GM18498 (cell line): Measurements from ENCODE around the gene IGSF6.
"Not testable (repeated sequence)": the region's sequence is repeated elsewhere in the genome, so short reads cannot be mapped to it uniquely, and the experiment has no call there.

Experiments
- ATAC-seq: cut with Tn5 transposase; IDR thresholded peaks from one replicate; pipeline ENCODE4 v1.9.1; 2021; ENCODE audit warnings: mild to moderate bottlenecking, moderate library complexity; ENCODE audit not compliant: unreplicated experiment

The IGSF6 gene

DNA sequence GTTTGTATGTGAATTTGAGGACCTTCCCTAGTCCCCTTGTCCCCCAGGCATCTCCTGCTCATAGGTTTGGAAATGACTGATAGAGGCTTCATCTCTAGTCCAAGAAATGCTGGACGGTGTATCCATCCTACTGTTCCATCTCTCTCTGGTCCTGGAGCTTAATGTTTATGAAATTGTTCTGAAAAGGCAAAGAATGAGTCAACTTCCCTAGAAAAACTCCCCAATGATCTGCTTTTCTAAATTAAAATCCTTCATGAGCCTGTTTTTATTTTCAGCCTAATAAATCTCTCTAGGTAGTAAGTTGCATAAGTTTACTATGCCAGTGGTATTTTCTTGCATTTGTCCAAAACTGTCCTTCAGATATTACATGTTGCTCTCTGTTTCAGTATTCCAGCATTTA lies 2.1 kb upstream of the IGSF6 start:
- ATAC-seq: no peak

DNA sequence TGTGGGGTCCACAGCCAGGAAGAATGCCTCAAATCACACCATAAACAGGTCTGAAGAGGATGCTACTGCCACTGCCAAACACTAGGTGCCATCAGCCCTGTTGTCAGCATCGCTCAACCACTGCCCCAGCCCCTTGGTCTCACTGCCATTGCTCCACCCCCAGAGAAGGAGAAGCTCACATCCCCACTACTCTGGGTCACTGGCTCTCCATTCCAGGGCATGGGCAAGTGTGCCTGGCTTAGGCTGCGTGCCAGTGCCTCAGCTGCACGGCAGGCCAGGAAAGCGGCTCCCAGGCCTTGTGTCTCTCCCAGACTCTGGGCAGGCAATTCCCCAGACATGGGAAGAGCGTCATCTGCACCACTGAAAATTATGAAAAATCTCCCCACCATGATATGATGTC lies 1.2 kb upstream of the IGSF6 start:
- no peak for ATAC-seq

DNA sequence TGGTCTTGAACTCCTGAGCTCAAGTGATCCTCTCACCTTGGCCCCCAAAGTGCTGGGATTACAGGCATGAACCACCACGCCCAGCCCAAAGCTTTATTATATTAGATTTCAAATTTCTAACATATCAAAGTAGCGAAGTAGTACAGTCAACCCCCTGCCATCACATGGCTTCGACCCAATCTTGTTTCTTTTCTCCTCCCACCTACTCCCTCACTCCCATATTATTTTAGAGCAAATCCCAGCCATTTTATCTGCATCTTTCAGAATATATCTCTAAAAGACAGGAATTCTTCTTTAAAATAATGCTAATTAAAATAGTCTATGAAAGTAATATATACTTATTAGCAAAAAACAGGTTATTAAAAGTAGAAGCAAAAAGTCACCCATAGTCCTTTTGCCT lies 893 bp downstream of the IGSF6 start:
- no peak for ATAC-seq

DNA sequence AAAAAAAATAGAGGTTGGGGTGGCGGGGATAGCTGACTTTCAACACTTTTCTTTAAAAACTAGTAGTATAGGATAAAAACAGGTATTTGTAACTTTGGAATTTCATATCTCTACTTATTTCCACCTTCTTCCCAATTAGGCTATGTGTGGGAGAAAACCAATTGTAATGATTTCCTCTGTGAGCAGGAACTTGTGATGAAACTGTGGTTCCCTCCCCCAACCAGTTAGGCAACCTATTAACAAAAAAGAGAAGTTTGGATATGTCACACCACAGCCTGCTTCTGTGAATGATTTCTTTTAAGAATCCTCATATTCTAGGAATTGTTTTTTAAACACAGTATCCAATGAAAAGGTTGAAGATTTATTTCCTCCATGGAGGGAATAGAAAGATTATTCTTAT lies 1.9 kb downstream of the IGSF6 start:
- ATAC-seq: no peak

DNA sequence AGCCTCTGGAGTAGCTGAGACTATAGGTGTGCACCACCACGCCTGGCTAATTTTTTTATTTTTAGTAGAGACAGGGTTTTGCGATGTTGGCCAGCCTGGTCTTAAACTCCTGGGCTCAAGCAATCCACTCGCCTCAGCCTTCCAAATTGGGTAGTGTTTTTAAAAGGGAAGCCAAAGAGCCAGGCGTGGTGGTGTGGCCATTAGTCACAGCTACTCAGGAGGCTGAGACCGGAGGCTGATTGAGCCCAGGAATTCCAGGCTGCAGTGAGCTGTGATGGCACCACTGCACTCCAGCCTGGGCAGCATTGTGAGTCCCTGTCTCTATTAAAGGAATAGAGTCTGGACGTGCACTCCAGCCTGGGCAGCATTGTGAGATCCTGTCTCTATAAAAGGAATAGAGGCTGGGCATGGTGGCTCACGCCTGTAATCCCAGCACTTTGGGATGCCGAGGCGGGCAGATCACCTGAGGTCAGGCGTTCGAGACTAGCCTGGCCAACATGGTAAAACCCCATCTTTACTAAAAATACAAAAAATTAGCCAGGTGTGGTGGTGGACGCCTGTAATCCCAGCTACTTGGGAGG lies 2.5 kb downstream of the IGSF6 start:
- ATAC-seq: not testable (repeated sequence)

DNA sequence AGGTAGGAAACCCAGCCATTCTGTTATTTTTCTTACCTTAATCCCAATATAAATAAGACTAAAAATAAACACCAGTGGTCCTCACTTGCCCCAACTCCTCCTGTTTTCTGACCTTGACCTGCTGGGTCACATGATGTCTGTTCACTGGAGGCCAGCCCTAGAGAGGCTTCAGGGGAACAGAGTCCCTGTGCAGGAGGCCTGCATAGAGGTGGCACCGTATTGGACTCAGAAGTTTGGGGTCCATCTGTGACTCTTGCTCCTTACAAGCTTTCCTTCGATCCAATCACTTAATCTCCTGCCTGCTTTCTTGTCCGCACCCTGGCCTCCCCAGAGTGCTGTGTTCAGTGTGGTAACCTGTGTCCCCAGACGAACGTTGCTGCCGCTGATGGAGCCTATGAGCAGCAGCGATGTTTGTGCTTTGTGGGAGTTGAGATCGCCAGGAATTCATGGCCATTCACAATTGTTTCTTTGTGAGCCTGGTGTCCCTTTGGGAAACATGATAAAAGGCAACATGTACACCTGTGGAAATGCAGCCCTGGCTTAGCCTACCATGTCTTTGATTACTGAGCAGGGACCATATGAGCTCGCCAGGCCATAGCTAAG lies 4.7 kb downstream of the IGSF6 start:
- peak; percentile 9 for ATAC-seq

DNA sequence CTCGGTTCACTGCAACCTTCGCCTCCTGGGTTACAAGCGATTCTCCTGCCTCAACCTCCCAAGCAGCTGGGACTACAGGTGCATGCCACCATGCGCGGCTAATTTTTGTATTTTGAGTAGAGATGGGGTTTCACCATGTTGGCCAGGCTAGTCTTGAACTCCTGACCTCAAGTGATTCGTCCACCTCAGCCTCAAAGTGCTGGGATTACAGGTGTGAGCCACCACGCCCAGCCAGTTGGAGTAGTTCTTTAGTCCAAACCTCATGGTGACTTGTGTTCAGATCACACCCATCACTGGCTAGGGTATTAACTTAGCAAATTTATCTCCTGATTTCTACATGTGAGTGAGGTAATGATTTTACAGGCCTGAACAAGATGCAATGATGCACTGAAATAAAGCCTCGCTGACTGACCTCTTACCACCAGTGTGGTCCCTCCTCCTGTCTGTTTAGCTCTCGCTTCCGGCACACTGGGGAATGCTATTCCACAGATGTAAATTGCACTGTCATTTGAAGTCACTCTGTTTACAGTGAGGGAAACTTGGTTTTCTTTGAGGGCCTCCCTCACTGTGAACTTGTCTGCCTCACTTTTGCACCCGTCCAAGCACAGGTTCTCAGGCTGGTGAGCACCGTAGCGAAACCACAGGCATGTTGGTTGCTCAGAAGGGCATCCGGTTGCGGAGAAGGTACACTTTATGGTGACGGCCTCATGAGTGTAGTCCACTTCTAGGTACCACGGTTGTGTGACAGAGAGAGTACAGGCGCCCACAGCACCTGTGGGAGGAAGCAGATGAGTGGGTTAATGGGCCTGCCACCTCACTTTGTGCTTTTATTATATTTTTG lies 5.5 kb downstream of the IGSF6 start:
- ATAC-seq: peak; percentile 91

DNA sequence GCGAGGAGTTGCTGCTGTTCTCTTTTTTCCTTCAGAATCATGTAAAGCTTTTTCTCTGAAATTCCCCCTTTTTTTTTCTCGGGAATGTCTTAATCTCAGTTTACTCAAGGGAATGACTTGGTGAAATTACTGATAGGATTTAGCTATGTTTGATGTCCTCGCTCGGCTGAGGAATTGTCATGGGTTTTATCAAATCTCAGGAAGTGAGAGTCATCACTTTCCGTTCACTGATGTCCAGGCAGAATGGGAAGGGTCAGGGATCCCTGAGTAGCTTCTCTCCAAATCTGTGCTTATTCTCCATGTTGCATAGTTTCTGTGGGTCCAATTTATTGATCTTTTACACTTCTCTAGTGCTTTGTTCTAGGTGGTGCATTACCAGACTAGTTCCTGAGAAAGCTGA lies 6.3 kb downstream of the IGSF6 start:
- ATAC-seq: no peak

DNA sequence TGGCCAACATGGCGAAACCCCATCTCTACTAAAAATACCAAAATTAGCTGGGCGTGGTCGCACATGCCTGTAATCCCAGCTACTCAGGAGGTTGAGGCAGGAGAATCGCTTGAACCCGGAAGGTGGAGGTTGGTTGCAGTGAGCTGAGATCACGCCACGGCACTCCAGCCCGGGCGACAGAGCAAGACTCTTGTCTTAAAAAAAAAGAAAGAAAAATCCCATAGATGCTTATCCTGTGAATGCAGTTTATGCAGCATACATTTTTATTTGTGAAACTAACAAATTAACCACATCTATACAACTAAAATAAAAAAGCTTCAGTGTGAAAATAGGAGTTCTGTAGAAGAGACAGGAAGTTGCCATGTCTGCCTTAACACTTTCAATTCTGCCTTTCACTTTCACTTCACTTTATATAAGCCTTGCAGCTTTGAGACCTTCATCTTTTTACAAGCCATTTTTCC lies 7.1 kb downstream of the IGSF6 start:
- ATAC-seq: no peak

DNA sequence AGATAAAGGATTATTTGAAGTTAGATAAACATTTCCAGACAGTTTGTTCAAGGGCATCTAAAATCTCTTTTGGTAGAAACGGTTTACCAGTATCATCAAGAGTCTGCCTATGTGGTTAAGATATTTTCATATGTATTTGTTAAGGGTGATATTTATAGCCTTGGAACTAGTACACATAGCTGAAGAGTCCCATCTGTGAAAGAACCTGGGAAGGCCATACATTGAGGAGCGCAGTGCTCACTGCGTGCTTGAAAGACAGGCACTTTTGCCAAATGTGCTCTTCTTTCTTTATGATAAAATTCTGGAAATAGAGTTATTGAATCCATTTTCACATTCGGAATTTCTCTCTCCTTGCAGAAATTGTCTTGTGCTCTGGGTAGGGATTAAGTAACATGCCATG lies 7.7 kb downstream of the IGSF6 start:
- no peak for ATAC-seq

DNA sequence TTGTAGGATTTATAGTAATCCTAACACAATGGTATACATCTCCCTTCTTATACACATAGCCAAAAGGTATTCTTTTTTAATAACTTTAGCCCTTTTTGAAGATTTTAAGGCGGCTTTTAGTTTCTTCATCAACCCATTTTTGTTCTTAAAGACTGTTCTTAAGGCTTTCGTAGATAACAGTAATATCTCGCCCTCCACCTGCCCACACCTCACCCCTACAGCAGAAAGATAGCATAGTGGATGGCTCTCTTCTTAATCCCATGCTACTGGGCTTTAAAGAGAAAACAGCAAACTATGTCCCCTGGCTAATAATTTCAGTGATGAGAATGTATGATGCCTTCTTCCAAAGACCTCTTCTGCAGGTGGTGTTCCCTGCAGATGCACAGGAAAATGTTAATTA lies 8.6 kb downstream of the IGSF6 start:
- ATAC-seq: no peak

DNA sequence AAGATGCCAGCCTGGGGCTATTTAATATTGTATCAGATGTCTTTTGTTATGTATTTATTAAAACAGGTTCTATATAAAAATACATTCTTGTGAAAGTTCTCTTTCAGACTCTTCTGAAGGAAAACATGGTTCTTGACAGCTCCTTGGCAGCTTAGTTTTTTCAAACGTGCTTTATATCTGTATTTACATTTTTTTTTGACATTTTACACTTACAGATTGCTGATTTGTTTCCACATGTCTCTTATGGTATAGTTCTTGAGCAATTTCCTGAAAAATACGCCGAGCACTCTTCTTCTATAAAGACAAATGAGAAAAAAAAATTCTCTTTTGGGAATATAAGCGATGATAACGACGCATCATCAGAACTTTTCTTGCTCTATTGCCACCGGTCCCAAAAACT lies 9.5 kb downstream of the IGSF6 start:
- ATAC-seq: no peak

DNA sequence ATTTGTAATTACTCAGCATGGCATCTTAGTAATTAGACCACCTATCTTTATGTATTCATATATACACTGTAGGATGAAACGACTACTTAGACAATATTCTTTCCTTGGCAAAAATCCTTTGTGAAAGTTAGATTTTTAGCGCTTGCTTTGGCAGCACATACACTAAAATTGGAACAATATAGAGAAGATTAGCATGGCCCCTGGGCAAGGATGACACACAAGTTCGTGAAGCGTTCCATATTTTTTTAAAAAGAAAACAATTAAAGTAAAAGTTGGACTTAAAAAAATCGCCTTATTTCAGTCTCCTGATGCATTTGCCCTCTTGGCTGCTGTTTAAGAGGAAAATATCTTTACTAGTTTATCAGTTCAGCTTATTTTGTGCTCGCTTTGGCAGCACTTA lies 10.5 kb downstream of the IGSF6 start:
- no peak for ATAC-seq

DNA sequence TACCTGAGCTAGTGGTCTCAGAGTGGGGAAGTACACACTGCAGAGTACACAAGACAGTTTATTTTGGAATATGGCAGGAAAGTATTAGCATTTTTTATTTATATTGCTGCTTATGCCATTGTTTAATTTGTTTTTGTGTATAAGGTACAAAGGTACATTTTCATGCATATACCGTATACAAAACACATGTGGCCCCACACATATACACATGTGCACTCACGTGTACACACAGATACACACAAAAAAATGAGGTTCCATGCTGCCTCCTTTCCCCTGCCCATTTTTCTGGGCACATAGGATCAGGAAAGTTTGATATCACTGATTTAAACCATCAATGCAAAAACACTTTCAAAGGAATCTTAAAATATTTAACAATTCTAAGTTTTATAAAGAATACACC lies 12.9 kb downstream of the IGSF6 start:
- ATAC-seq: no peak

DNA sequence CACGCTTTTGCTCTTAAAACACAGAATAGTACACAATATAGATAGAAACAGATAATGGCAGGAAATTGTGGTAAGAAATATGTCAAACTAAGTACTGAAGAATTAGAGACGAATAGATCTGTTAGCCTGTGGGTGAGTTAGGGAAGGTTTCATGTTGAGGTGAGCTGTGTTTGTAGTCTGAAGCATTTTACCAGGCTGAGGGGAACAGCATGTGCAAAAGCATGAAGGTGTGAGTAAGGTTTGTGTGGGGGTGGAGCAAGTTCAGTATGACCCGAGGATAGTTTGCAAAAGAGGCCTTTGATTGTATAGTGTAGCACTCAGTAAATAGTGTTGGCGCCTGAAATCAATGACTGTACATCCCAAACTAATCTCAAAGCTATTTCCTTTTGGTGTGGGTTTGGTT lies 13.8 kb downstream of the IGSF6 start:
- no peak for ATAC-seq

DNA sequence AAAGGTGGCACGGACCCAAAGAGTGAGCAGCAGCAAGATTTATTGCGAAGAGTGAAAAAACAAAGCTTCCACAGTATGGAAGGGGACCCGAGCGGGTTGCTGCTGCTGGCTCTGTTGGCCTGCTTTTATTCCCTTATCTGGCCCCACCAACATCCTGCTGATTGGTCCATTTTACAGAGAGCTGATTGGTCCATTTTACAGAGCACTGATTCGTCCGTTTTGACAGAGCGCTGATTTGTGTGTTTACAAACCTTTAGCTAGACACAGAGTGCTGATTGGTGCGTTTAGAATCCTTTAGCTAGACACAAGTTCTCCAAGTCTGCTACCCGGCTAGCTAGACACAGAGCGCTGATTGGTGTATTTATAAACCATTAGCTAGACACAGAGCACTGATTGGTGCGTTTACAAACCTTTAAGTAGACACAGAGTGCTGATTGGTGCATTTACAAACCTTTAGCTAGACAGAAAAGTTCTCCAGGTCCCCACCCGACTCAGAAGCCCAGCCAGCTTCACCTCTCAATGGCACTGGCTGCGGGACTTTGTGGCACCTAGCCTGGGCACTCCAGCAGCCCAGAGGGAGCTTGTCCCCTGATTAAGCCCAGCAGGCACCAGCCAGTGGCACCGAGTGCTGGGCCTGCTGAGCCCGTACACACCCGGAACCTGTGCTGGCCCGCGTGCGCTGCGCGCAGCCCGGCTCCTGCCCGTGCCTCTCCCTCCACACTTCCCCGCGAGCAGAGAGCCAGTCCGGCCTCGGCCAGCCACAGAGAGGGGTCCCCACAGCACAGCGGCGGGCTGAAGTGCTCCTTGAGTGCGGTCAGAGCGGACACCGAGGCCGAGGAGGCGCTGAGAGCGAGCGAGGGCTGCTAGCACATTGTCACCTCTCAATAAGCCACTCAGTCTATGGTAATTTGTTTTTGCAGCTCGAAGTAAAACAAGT lies 15.1 kb downstream of the IGSF6 start:
- no peak for ATAC-seq

DNA sequence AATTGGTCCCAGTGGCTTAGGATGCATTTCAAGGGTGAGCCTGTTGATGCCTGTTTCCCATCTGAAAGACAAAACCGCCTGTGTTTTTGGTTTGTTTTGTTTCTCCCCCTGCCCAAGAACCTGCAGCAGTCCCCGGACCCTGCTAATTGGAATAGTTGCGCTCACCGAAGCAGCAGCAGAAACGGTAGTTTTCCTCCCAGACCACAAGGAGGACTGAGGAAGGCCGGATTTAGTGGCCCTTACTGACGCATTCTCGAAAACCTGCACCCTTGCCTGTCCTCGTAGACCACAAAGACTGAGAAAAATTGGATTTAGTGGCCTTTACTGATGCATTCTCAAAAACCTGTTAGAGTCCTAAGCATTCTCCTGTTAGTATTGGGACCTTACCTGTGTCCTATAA lies 16.7 kb downstream of the IGSF6 start:
- not testable (repeated sequence) for ATAC-seq

DNA sequence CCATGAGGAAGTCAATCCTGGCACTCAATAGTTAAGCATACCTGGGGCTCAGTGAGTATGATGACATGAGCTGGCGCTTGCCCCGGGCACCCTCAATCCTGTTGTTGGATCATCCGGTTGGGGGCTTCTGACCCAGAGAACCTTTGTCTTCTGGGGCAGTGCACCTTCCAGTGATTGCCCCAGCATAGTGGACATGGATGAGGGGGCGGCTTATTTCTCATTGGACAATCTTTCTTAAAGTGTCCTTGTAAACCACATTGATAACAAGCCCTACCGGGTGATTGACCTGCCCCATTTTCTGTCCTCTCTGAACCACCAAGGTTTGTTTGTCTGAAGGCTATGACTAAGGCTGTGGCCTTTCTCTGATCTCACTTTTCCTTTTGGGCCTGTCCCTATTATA lies 18.2 kb downstream of the IGSF6 start:
- no peak for ATAC-seq

DNA sequence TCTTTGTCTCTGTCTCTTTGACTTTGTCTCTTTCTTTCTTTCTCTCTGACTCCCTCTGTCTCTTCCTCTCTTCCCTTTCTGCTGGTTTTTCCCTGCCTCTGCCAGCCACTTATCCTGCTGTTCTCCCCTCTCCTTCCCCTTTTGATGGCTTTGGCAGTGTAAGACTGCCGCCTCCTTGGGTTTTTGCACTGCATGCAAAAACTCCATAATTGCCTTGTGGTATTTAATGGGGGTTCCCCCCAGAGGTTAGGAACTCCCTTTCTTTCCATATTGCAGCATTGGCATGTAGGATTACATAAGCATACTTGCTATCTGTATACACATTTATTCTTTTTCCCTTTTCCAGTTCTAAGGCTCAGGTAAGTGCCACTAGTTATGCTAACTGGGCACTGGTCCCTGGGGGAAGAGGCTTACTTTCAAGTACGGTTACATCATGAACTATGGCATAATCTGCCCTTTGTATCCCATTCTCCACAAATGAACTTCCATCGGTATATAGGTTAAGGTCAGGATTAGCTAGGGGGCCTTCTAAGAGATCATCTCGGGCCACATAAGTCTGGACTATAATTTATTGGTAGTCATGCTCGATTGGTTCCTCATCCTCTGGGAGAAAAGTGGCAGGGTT lies 20.3 kb downstream of the IGSF6 start:
- ATAC-seq: not testable (repeated sequence)

DNA sequence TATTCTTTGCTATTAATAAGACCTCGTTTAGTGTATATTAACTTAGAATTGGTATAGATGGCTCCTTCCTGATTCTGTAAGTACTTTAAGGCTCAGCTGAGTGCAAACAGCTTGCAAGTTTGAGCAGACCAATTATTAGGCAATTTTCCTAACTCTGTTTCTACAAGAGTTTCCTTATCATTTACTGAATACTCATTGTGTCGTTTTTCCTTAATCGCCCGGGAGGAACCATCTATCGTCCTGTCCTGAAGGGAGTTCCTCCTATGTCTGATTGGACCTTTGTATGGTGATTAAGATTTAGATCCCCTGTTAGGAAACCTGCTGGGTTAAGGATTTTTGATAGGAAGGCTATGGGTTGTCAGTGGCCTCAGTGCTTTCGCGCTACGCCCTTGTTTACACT lies 21.0 kb downstream of the IGSF6 start:
- not testable (repeated sequence) for ATAC-seq

DNA sequence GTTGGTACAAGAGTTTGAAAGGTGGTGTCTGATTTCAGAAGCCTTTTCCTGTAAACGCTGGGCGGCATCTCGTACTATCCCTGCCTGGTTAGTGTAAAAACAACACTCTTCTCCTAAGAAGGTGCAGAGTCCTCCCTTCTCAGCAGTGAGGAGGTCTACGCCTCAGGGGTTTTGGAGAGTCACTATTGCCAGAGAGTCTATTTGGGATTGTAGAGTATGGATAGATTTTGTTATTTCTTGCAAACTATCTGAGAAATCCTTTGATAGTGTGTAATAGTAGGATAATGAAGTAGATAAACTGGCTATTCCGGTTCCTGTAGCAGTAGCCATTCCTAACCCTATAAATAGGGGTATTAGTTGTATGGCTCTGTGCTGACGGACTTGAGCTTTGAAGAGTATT lies 21.5 kb downstream of the IGSF6 start:
- ATAC-seq: not testable (repeated sequence)
